Activated CD8-positive, alpha-beta T cell treated with anti-CD3 and anti-CD28 coated beads for 36 hours (primary cell): ENCODE data around the gene TNS4. TPM values are rescaled to one million over a fixed set of nuclear protein-coding genes. Genes with fewer than 3 reads are reported as not detected.

Source experiments
- ATAC-seq: fragments of 200-7000 bp; cut with Tn5 transposase; one replicate; pipeline ENCODE4 v1.10.0; 2021; ENCODE audit warnings: mild to moderate bottlenecking, moderate library complexity
- CTCF ChIA-PET: fragments of 350-600 bp; sonication (Branson Sonifier 250); formaldehyde crosslinking; loops from one replicate; lab custom pipeline; 2021; ENCODE audit warnings: antibody characterized with exemption; lab: Charles Lee
- POLR2A ChIA-PET: fragments of 350-600 bp; sonication (Branson Sonifier 250); formaldehyde crosslinking; loops from one replicate; lab custom pipeline; 2021; ENCODE audit warnings: antibody characterized with exemption; lab: Charles Lee
- DNase-seq: peaks from one replicate; pipeline ENCODE4 v3.0.0-alpha.2; 2020
- H3K27ac Mint-ChIP-seq: one replicate; pipeline ENCODE4 v1.8.0; 2021; ENCODE audit warnings: mild to moderate bottlenecking, mixed read lengths
- H3K27me3 Mint-ChIP-seq: one replicate; pipeline ENCODE4 v1.8.0; 2021; ENCODE audit warnings: mixed read lengths
- H3K36me3 Mint-ChIP-seq: one replicate; pipeline ENCODE4 v1.8.0; 2021; ENCODE audit warnings: low read depth, mixed read lengths
- H3K4me1 Mint-ChIP-seq: one replicate; pipeline ENCODE4 v1.8.0; 2021; ENCODE audit warnings: low read depth, mixed read lengths
- H3K4me3 Mint-ChIP-seq: one replicate; pipeline ENCODE4 v1.8.0; 2021; ENCODE audit warnings: mild to moderate bottlenecking, moderate library complexity, mixed read lengths
- H3K9me3 Mint-ChIP-seq: one replicate; pipeline ENCODE4 v1.8.0; 2021; ENCODE audit warnings: mixed read lengths
- intact Hi-C: fragments of 100-400 bp; cut with micrococcal nuclease; formaldehyde crosslinking; loops from one replicate; pipeline ENCODE4 v1.10.0; 2022
- total RNA-seq, 2 experiments: library from RNA; stranded (reverse); gene quantifications; one replicate each; pipeline ENCODE4 v1.2.3, GENCODE V29; 2021
- TF ChIP-seq, protein P1 (sequence below): fragments of 200-600 bp; IDR thresholded peaks from one replicate; pipeline ENCODE4 v1.8.0; 2022; ENCODE audit warnings: antibody characterized with exemption, mild to moderate bottlenecking

Gene TNS4
- total RNA-seq, 2 experiments from 2014 or later = 5.8 to 6.3 TPM

DNA sequence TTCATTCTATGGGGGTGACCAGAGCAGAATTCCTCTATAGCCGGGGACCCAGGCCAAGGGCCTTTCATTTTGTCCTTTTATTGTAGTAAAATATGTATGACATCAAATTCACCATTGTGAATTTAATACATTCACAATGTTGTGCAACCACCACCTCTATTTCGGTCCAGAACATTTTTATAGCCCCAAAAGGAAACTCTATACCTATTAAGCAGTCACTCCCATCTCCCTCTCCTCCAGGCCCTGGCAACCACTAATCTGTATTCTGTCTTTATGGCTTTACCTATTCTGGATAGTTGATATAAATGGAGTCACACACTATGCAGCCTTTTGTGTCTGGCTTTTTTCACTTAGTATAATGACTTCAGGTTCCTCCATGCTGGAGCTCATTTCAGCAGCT lies 9.7 kb upstream of the TNS4 start:
- intact Hi-C loops = no loop called here
- Mint-ChIP-seq H3K4me3 (no peak overlapping the region), H3K27ac (no peak overlapping the region), H3K9me3 (no peaks in the 10 kb centered on the region), H3K27me3 (peaks cover 4% of the 10 kb centered on the region), H3K4me1 (peaks cover 23% of the 10 kb centered on the region), H3K36me3 (no peaks in the 10 kb centered on the region)
- TF ChIP-seq, protein P1, sequence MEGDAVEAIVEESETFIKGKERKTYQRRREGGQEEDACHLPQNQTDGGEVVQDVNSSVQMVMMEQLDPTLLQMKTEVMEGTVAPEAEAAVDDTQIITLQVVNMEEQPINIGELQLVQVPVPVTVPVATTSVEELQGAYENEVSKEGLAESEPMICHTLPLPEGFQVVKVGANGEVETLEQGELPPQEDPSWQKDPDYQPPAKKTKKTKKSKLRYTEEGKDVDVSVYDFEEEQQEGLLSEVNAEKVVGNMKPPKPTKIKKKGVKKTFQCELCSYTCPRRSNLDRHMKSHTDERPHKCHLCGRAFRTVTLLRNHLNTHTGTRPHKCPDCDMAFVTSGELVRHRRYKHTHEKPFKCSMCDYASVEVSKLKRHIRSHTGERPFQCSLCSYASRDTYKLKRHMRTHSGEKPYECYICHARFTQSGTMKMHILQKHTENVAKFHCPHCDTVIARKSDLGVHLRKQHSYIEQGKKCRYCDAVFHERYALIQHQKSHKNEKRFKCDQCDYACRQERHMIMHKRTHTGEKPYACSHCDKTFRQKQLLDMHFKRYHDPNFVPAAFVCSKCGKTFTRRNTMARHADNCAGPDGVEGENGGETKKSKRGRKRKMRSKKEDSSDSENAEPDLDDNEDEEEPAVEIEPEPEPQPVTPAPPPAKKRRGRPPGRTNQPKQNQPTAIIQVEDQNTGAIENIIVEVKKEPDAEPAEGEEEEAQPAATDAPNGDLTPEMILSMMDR = no peak
- DNase-seq (no peak), ATAC-seq (no peak)
- CTCF ChIA-PET = interaction anchor here (0.7 kb wide), 1 partner anchor 21 kb away, joined by 3 read pairs; no protein-coding TSS in a partner anchor
- POLR2A ChIA-PET = interaction anchor here (1.1 to 1.7 kb wide), 3 partner anchors 16 to 49 kb away, joined by 3 to 5 read pairs (median 3); no protein-coding TSS in a partner anchor

- ATAC-seq (peak; percentile 67), DNase-seq (peak; percentile 53)
- H3K27me3 Mint-ChIP-seq = peaks cover 4% of the 10 kb centered on the region
- POLR2A ChIA-PET = interaction anchor here (1.3 to 1.7 kb wide), 3 partner anchors 15 to 50 kb away, joined by 3 to 5 read pairs (median 3); no protein-coding TSS in a partner anchor
- H3K4me1 Mint-ChIP-seq = peaks cover 15% of the 10 kb centered on the region
- TF ChIP-seq, protein P1 = no peak
- no peak overlapping the region for H3K4me3 Mint-ChIP-seq
- intact Hi-C loops = no loop called here
- H3K9me3 Mint-ChIP-seq = no peaks in the 10 kb centered on the region
- no peaks in the 10 kb centered on the region for H3K36me3 Mint-ChIP-seq
- no peak overlapping the region for H3K27ac Mint-ChIP-seq
- CTCF ChIA-PET = interaction anchor here (0.7 to 0.9 kb wide), 3 partner anchors 8 to 94 kb away, joined by 3 read pairs; partner anchors contain the start of gene TNS4
These were observed 8.9 kb upstream of the TNS4 start for GRCh38 chr17:40510328-40510648.

GRCh38 chr17:40509626-40510327 lies 8.4 kb upstream of the TNS4 start:
- ATAC-seq (no peak), DNase-seq (no peak)
- Mint-ChIP-seq H3K27ac (no peak overlapping the region), H3K9me3 (no peaks in the 10 kb centered on the region), H3K27me3 (peaks cover 4% of the 10 kb centered on the region), H3K4me3 (no peak overlapping the region), H3K36me3 (no peaks in the 10 kb centered on the region), H3K4me1 (peaks cover 11% of the 10 kb centered on the region)
- POLR2A ChIA-PET = interaction anchor here (1.5 kb wide), 1 partner anchor 28 kb away, joined by 3 read pairs; no protein-coding TSS in a partner anchor
- TF ChIP-seq, protein P1 = no peak
- intact Hi-C loops = no loop called here
- CTCF ChIA-PET = interaction anchor here (0.8 to 0.9 kb wide), 2 partner anchors 8 to 94 kb away, joined by 3 read pairs; partner anchors contain the start of gene TNS4

DNA sequence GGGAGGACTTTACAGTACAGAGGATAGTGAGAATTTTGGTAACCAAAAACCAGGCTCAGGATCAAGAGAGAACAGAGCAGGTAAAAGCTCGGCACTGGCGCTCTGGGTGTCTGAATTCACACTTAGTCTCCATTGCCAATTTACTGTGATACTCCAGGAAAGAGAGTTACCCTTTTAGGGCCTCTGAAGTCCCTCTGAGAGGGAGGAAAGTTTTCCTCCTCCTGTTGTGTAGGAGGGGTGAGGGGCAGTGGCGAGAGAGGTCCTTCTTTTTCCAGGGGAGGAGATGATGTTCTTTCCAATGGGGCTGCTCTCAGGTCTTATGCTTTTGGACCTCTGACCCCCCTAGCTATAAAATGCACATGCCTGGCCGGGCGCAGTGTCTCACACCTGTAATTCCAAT lies 5.4 kb upstream of the TNS4 start:
- ATAC-seq (no peak), DNase-seq (no peak)
- Mint-ChIP-seq H3K9me3 (no peaks in the 10 kb centered on the region), H3K27me3 (no peaks in the 10 kb centered on the region), H3K27ac (no peak overlapping the region), H3K4me1 (no peaks in the 10 kb centered on the region), H3K36me3 (no peaks in the 10 kb centered on the region), H3K4me3 (no peak overlapping the region)
- ChIA-PET CTCF (no interaction called here), POLR2A (interaction anchor here (0.6 kb wide), 1 partner anchor 499 kb away, joined by 3 read pairs; no protein-coding TSS in a partner anchor)
- intact Hi-C loops = no loop called here
- TF ChIP-seq, protein P1 = no peak

- Mint-ChIP-seq H3K27me3 (peaks cover 8% of the 10 kb centered on the region), H3K9me3 (no peaks in the 10 kb centered on the region), H3K4me1 (no peaks in the 10 kb centered on the region), H3K27ac (no peak overlapping the region), H3K36me3 (no peaks in the 10 kb centered on the region), H3K4me3 (no peak overlapping the region)
- DNase-seq (no peak), ATAC-seq (no peak)
- intact Hi-C loops = no loop called here
- TF ChIP-seq, protein P1 = no peak
- ChIA-PET POLR2A (no interaction called here), CTCF (no interaction called here)
These were observed 1.7 kb upstream of the TNS4 start for GRCh38 chr17:40503154-40503553.
